Activated naive CD4-positive, alpha-beta T cell treated with anti-CD3 and anti-CD28 coated beads for 36 hours (primary cell): Measurements from ENCODE around the gene RNF8. TPM values are rescaled to one million over a fixed set of nuclear protein-coding genes. Genes with fewer than 3 reads are reported as not detected.
"Not testable (repeated sequence)": the region's sequence is repeated elsewhere in the genome, so short reads cannot be mapped to it uniquely, and the experiment has no call there.

Experiments
- CTCF ChIA-PET: fragments of 350-600 bp; sonication (Branson Sonifier 250); formaldehyde crosslinking; loops from one replicate; lab custom pipeline; 2021; ENCODE audit warnings: antibody characterized with exemption; lab: Charles Lee
- DNase-seq: peaks from one replicate; pipeline ENCODE4 v3.0.0-alpha.2; 2020
- H3K27ac Mint-ChIP-seq: one replicate; pipeline ENCODE4 v1.8.0; 2021; ENCODE audit warnings: mild to moderate bottlenecking, mixed read lengths
- H3K27me3 Mint-ChIP-seq: one replicate; pipeline ENCODE4 v1.8.0; 2021; ENCODE audit warnings: low read depth, mixed read lengths
- H3K36me3 Mint-ChIP-seq: one replicate; pipeline ENCODE4 v1.8.0; 2021; ENCODE audit warnings: low read depth, mixed read lengths
- H3K4me1 Mint-ChIP-seq: one replicate; pipeline ENCODE4 v1.8.0; 2021; ENCODE audit warnings: low read depth, mixed read lengths
- H3K4me3 Mint-ChIP-seq: one replicate; pipeline ENCODE4 v1.8.0; 2021; ENCODE audit warnings: mild to moderate bottlenecking, moderate library complexity, mixed read lengths
- H3K9me3 Mint-ChIP-seq: one replicate; pipeline ENCODE4 v1.8.0; 2021; ENCODE audit warnings: mixed read lengths
- intact Hi-C: fragments of 100-400 bp; cut with micrococcal nuclease; formaldehyde crosslinking; loops from one replicate; pipeline ENCODE4 v1.15.1; 2023
- total RNA-seq, 2 experiments: library from RNA; stranded (reverse); gene quantifications; one replicate each; pipeline ENCODE4 v1.2.3, GENCODE V29; 2021

RNF8 gene
- total RNA-seq, 2 experiments from 2014 or later = 18.6 to 19.4 TPM

- H3K9me3 Mint-ChIP-seq = no peaks in the 10 kb centered on the region
- no peak for DNase-seq
- no peaks in the 10 kb centered on the region for H3K27me3 Mint-ChIP-seq
- H3K27ac Mint-ChIP-seq = no peak overlapping the region
- CTCF ChIA-PET = no interaction called here
- intact Hi-C loops = no loop called here
- no peak overlapping the region for H3K4me3 Mint-ChIP-seq
- H3K4me1 Mint-ChIP-seq = peaks cover 2% of the 10 kb centered on the region
- no peaks in the 10 kb centered on the region for H3K36me3 Mint-ChIP-seq
Observed at GRCh38 chr6:37426945-37427510, 73.2 kb downstream of the RNF8 start.

DNA sequence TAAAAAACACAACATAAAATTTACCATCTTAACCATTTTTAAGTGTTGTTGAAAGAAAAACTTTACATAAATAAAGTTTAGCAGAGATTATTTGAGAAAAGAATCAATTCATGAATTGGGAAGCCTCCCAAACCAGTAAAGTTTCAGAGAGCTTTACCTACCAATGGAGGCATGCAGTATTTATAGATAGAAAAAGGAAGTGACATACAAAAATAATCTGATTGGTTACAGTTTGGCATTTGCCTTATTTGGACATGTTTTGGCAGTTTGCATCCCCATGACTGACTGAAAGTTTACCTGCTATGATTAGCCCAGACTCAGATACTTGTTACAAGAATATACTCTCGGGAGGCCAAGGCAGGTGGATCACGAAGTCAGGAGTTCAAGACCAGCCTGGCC, 75.6 kb downstream of the RNF8 start:
- no peaks in the 10 kb centered on the region for H3K9me3 Mint-ChIP-seq
- intact Hi-C loops = no loop called here
- H3K36me3 Mint-ChIP-seq = peaks cover 1% of the 10 kb centered on the region
- CTCF ChIA-PET = interaction anchor here (0.7 kb wide), 1 partner anchor 103 kb away, joined by 3 read pairs; no protein-coding TSS in a partner anchor
- H3K27ac Mint-ChIP-seq = no peak overlapping the region
- no peak overlapping the region for H3K4me3 Mint-ChIP-seq
- DNase-seq = no peak
- H3K27me3 Mint-ChIP-seq = no peaks in the 10 kb centered on the region
- H3K4me1 Mint-ChIP-seq = peaks cover 13% of the 10 kb centered on the region

- Mint-ChIP-seq H3K27ac (peak overlapping the region; percentile 91), H3K4me3 (peak overlapping the region; percentile 97), H3K36me3 (peaks cover 18% of the 10 kb centered on the region), H3K9me3 (no peaks in the 10 kb centered on the region), H3K4me1 (peaks cover 32% of the 10 kb centered on the region), H3K27me3 (no peaks in the 10 kb centered on the region)
- CTCF ChIA-PET = interaction anchor here (1.0 to 1.8 kb wide), 2 partner anchors 71 to 221 kb away, joined by 3 to 4 read pairs; no protein-coding TSS in a partner anchor
- no peak for DNase-seq
- intact Hi-C loops = loop anchor here (2.0 to 5.0 kb wide), 6 partner anchors 70 to 1205 kb away; partner anchors contain the start of genes BTBD9, PIM1, TBC1D22B and TMEM217
Observed at GRCh38 chr6:37432590-37432915, 78.8 kb downstream of the RNF8 start.

- CTCF ChIA-PET = interaction anchor here (0.9 to 1.8 kb wide), 4 partner anchors 56 to 220 kb away, joined by 3 to 4 read pairs (median 4); no protein-coding TSS in a partner anchor
- H3K9me3 Mint-ChIP-seq = no peaks in the 10 kb centered on the region
- peak within 1 kb of the TSS; percentile 97 for H3K27ac Mint-ChIP-seq
- peak within 1 kb of the TSS; percentile 97 for H3K4me3 Mint-ChIP-seq
- peak; percentile 97 for DNase-seq
- H3K4me1 Mint-ChIP-seq = peaks cover 36% of the 10 kb centered on the region
- peaks cover 22% of the 10 kb centered on the region for H3K36me3 Mint-ChIP-seq
- intact Hi-C loops = loop anchor here (1.0 to 5.0 kb wide), 9 partner anchors 69 to 1204 kb away; partner anchors contain the start of genes BTBD9, MDGA1, PIM1 and TBC1D22B
- H3K27me3 Mint-ChIP-seq = no peaks in the 10 kb centered on the region
Observed at GRCh38 chr6:37432916-37433656, 79.3 kb downstream of the RNF8 start, which contains the start of gene CMTR1. CMTR1 (plus strand) TSS chr6:37433221; CDS start chr6:37435630, 2,409 bp downstream.

- Mint-ChIP-seq H3K27ac (peak overlapping the region; percentile 97), H3K27me3 (no peaks in the 10 kb centered on the region), H3K36me3 (peaks cover 22% of the 10 kb centered on the region), H3K9me3 (no peaks in the 10 kb centered on the region), H3K4me1 (peaks cover 40% of the 10 kb centered on the region), H3K4me3 (peak overlapping the region; percentile 97)
- DNase-seq = peak; percentile 78
- CTCF ChIA-PET = interaction anchor here (0.5 to 1.8 kb wide), 7 partner anchors 56 to 1083 kb away, joined by 3 to 4 read pairs (median 3); no protein-coding TSS in a partner anchor
- intact Hi-C loops = loop anchor here (1.0 to 5.0 kb wide), 11 partner anchors 52 to 1204 kb away; partner anchors contain the start of genes BTBD9, MDGA1, PIM1 and TBC1D22B
Observed at GRCh38 chr6:37433657-37434271, 80.0 kb downstream of the RNF8 start.

DNA sequence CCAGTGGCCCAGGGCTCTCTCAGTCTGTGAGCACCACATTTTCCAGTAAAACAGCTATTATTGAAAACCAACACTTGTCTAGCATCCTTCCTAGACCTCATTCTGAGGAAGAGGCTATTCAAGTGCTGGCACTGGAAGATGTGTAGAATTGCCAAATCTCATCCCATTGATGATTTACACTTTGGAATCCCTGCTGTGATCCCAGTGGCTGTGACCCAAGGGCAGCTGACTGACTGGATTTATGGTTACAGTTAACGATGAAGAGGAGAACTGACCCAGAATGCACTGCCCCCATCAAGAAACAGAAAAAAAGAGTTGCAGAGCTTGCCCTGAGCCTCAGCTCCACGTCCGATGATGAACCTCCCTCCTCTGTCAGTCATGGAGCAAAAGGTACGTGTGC, 81.6 kb downstream of the RNF8 start:
- intact Hi-C loops = no loop called here
- Mint-ChIP-seq H3K27ac (no peak overlapping the region), H3K4me1 (peaks cover 43% of the 10 kb centered on the region), H3K27me3 (no peaks in the 10 kb centered on the region), H3K9me3 (no peaks in the 10 kb centered on the region), H3K4me3 (peak overlapping the region; percentile 45), H3K36me3 (peaks cover 22% of the 10 kb centered on the region)
- CTCF ChIA-PET = interaction anchor here (1.4 kb wide), 1 partner anchor 82 kb away, joined by 3 read pairs; no protein-coding TSS in a partner anchor
- no peak for DNase-seq

- CTCF ChIA-PET = interaction anchor here (0.7 kb wide), 1 partner anchor 121 kb away, joined by 3 read pairs; no protein-coding TSS in a partner anchor
- H3K27ac Mint-ChIP-seq = no peak overlapping the region
- H3K36me3 Mint-ChIP-seq = peaks cover 22% of the 10 kb centered on the region
- peaks cover 43% of the 10 kb centered on the region for H3K4me1 Mint-ChIP-seq
- H3K9me3 Mint-ChIP-seq = no peaks in the 10 kb centered on the region
- intact Hi-C loops = no loop called here
- no peak for DNase-seq
- no peaks in the 10 kb centered on the region for H3K27me3 Mint-ChIP-seq
- peak overlapping the region; percentile 45 for H3K4me3 Mint-ChIP-seq
Observed at GRCh38 chr6:37435816-37436215, 82.0 kb downstream of the RNF8 start.

DNA sequence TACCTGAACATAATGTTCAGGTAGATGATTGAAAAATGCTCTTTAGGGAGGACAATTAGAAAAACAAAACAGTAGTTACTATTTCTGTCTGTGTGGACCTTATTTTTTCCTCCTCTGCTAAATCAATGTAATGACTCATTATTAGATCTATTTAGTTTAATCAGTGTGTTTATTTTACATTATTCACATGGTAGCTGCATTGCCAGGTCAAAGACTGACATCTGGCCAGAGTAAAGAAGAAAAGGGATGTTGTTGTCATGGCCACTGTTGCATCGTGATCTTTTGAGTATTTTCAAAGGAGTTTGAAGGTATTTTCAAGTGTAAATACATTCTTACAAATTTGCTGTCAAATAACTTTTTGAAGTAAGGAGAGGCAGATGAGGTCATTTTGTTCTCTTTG, 85.1 kb downstream of the RNF8 start:
- Mint-ChIP-seq H3K27ac (no peak overlapping the region), H3K9me3 (no peaks in the 10 kb centered on the region), H3K36me3 (peaks cover 27% of the 10 kb centered on the region), H3K27me3 (no peaks in the 10 kb centered on the region), H3K4me3 (no peak overlapping the region), H3K4me1 (peaks cover 49% of the 10 kb centered on the region)
- CTCF ChIA-PET = interaction anchor here (1.1 kb wide), 1 partner anchor 132 kb away, joined by 4 read pairs; no protein-coding TSS in a partner anchor
- DNase-seq = no peak
- intact Hi-C loops = no loop called here

GRCh38 chr6:37441651-37442050, 87.9 kb downstream of the RNF8 start:
- Mint-ChIP-seq H3K4me3 (no peak overlapping the region), H3K9me3 (no peaks in the 10 kb centered on the region), H3K27me3 (no peaks in the 10 kb centered on the region), H3K4me1 (peaks cover 29% of the 10 kb centered on the region), H3K27ac (no peak overlapping the region), H3K36me3 (peaks cover 38% of the 10 kb centered on the region)
- CTCF ChIA-PET = no interaction called here
- intact Hi-C loops = no loop called here
- DNase-seq = no peak

- Mint-ChIP-seq H3K27ac (peak overlapping the region; percentile 74), H3K4me1 (peaks cover 25% of the 10 kb centered on the region), H3K9me3 (no peaks in the 10 kb centered on the region), H3K36me3 (peaks cover 36% of the 10 kb centered on the region), H3K4me3 (peak overlapping the region; percentile 50), H3K27me3 (no peaks in the 10 kb centered on the region)
- CTCF ChIA-PET = no interaction called here
- no peak for DNase-seq
- intact Hi-C loops = no loop called here
Observed at GRCh38 chr6:37442416-37443215, 88.8 kb downstream of the RNF8 start.

DNA sequence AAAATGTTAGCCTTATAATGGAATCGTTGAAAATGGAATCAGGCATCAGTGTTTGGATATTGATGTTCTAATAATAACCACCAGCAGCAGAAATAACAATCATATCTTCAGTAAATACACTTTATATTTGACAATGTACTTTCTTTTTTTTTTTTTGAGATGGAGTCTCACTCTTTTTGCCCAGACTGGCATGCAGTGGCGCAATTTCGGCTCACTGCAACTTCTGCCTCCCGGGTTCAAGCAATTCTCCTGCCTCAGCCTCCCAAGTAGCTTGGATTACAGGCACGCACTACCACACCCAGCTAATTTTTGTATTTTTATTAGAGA, 89.4 kb downstream of the RNF8 start:
- Mint-ChIP-seq H3K36me3 (peaks cover 33% of the 10 kb centered on the region), H3K4me1 (peaks cover 22% of the 10 kb centered on the region), H3K27ac (peak overlapping the region; percentile 59)
- H3K4me3 Mint-ChIP-seq, H3K9me3 Mint-ChIP-seq, intact Hi-C loops, H3K27me3 Mint-ChIP-seq, DNase-seq: not testable (repeated sequence)
- CTCF ChIA-PET = interaction anchor here (0.7 kb wide), 1 partner anchor 118 kb away, joined by 4 read pairs; no protein-coding TSS in a partner anchor
